Natural killer cell (primary cell): ENCODE results near the gene COLQ. TPM values are rescaled to one million over a fixed set of nuclear protein-coding genes. Genes with fewer than 3 reads are reported as not detected.

ENCODE experiments used
- ATAC-seq, 3 donors: fragments of 150-1000 bp in 2 of 3; fragments of 200-7000 bp in 1 of 3; cut with Tn5 transposase; 1 replicate in 1 of 3; 2 replicates in 2 of 3; pipeline ENCODE4 v1.10.0; 2021; ENCODE audit warnings: mild to moderate bottlenecking in 2 of 3, moderate library complexity in 2 of 3
- DNase-seq, 2 donors: peaks; one replicate each; pipeline versions ENCODE4 v3.0.0 to v3.0.0-alpha.2; 2013 to 2021; ENCODE audit warnings: mixed read lengths in 1 of 2
- H3K27ac ChIP-seq: one replicate; pipeline ENCODE4 v1.5.1; 2013; ENCODE audit warnings: mild to moderate bottlenecking, low read length
- H3K27me3 ChIP-seq: one replicate; pipeline ENCODE4 v1.6.1; 2013; ENCODE audit warnings: low read length; ENCODE audit not compliant: control insufficient read depth, insufficient read depth
- H3K36me3 ChIP-seq: one replicate; pipeline ENCODE4 v1.6.1; 2013; ENCODE audit warnings: low read length; ENCODE audit not compliant: control insufficient read depth, insufficient read depth
- H3K4me1 ChIP-seq: one replicate; pipeline ENCODE4 v1.6.1; 2013; ENCODE audit warnings: low read length; ENCODE audit not compliant: control insufficient read depth, insufficient read depth
- H3K4me3 ChIP-seq: one replicate; pipeline ENCODE4 v1.5.1; 2013; ENCODE audit warnings: low read length
- H3K9me3 ChIP-seq: one replicate; pipeline ENCODE4 v1.6.1; 2013; ENCODE audit warnings: low read length; ENCODE audit not compliant: control insufficient read depth, insufficient read depth
- H3K27ac Mint-ChIP-seq, 2 donors: one replicate each; pipeline ENCODE4 v1.8.0; 2022; ENCODE audit warnings: mild to moderate bottlenecking in 2 of 2, mixed read lengths in 2 of 2, moderate library complexity in 1 of 2
- H3K27me3 Mint-ChIP-seq, 2 donors: one replicate each; pipeline ENCODE4 v1.8.0; 2022; ENCODE audit warnings: low read depth in 2 of 2, mixed read lengths in 2 of 2
- H3K36me3 Mint-ChIP-seq: one replicate; pipeline ENCODE4 v1.8.0; 2022; ENCODE audit warnings: mixed read lengths
- H3K4me1 Mint-ChIP-seq, 2 donors: one replicate each; pipeline ENCODE4 v1.8.0; 2022; ENCODE audit warnings: mixed read lengths in 2 of 2
- H3K4me3 Mint-ChIP-seq: one replicate; pipeline ENCODE4 v1.8.0; 2022; ENCODE audit warnings: mild to moderate bottlenecking, moderate library complexity, mixed read lengths
- H3K9me3 Mint-ChIP-seq, 2 donors: one replicate each; pipeline ENCODE4 v1.8.0; 2022; ENCODE audit warnings: mixed read lengths in 2 of 2
- CTCF ChIP-seq: fragments of 200-600 bp; IDR thresholded peaks from one replicate; pipeline ENCODE4 v1.8.0; 2022; ENCODE audit warnings: antibody characterized with exemption
- WGBS: methylation state at CpG from one replicate; pipeline ENCODE4 v1.1.7; 2013; ENCODE audit warnings: missing lambda C conversion rate; ENCODE audit not compliant: insufficient coverage; 5-methylcytosine and 5-hydroxymethylcytosine counted together
- intact Hi-C: fragments of 100-400 bp; cut with micrococcal nuclease; formaldehyde crosslinking; loops from one replicate; pipeline ENCODE4 v1.14.2; 2022
- total RNA-seq, 4 donors: library from RNA; stranded (reverse); fragments of 120-200 nt in 1 of 4; gene quantifications; one replicate each; pipeline versions ENCODE4 v1.2.3 to v1.2.4, GENCODE V29; 2013 to 2022

Gene COLQ
- total RNA-seq, 3 donors from 2014 or later (not counting 1 experiment from before 2014, with no cell fraction given), result 37.7 to 60.7 (median 55.8) TPM

- ATAC-seq, result no peak
These were observed 15.9 kb downstream of the COLQ start for GRCh38 chr3:15505479-15506165.

GRCh38 chr3:15502616-15503015 is 18.9 kb downstream of the COLQ start:
- intact Hi-C loops, result loop anchor here (10.0 kb wide), 1 partner anchor 52 kb away; no protein-coding TSS in a partner anchor
- no peak for TF ChIP-seq CTCF

More at GRCh38 chr3:15505479-15506165, 15.9 kb downstream of the COLQ start:
- 96% methylated on average over 7 of the region's 7 CpGs for WGBS
- no peaks in the 10 kb centered on the region for H3K36me3 ChIP-seq
- Mint-ChIP-seq H3K4me1 (peaks cover 36 to 56% of the 10 kb centered on the region in 2 donors), H3K27me3 (no peaks in the 10 kb centered on the region), H3K27ac (peak overlapping the region in 1 of 2 donors; percentile 76), H3K9me3 (no peaks in the 10 kb centered on the region), H3K36me3 (no peaks in the 10 kb centered on the region), H3K4me3 (no peak overlapping the region)
- DNase-seq, result no peak
- intact Hi-C loops, result loop anchor here (10.0 kb wide), 1 partner anchor 49 kb away; no protein-coding TSS in a partner anchor
- no peaks in the 10 kb centered on the region for H3K9me3 ChIP-seq
- H3K27ac ChIP-seq, result no peak overlapping the region
- no peaks in the 10 kb centered on the region for H3K27me3 ChIP-seq
- no peak for TF ChIP-seq CTCF
- no peak overlapping the region for H3K4me3 ChIP-seq
- H3K4me1 ChIP-seq, result peaks cover 27% of the 10 kb centered on the region

GRCh38 chr3:15501126-15501525 is 20.4 kb downstream of the COLQ start:
- no peak for TF ChIP-seq CTCF
- ATAC-seq, result no peak
- peak overlapping the region; percentile 84 to 87 for H3K27ac Mint-ChIP-seq
- intact Hi-C loops, result loop anchor here (10.0 kb wide), 1 partner anchor 54 kb away; no protein-coding TSS in a partner anchor
- H3K27me3 ChIP-seq, result no peaks in the 10 kb centered on the region
- peaks cover 46% of the 10 kb centered on the region for H3K4me1 ChIP-seq
- no peaks in the 10 kb centered on the region for H3K36me3 Mint-ChIP-seq
- H3K9me3 Mint-ChIP-seq, result no peaks in the 10 kb centered on the region
- no peaks in the 10 kb centered on the region for H3K36me3 ChIP-seq
- over 99% methylated on average over 4 of the region's 4 CpGs for WGBS
- peak overlapping the region; percentile 75 for H3K4me3 Mint-ChIP-seq
- H3K27me3 Mint-ChIP-seq, result no peaks in the 10 kb centered on the region
- no peaks in the 10 kb centered on the region for H3K9me3 ChIP-seq
- no peak overlapping the region for H3K4me3 ChIP-seq
- no peak for DNase-seq
- peaks cover 58 to 76% of the 10 kb centered on the region in 2 donors for H3K4me1 Mint-ChIP-seq
- H3K27ac ChIP-seq, result peak overlapping the region; percentile 57

More at GRCh38 chr3:15502616-15503015, 18.9 kb downstream of the COLQ start:
- WGBS, result 97% methylated on average over 8 of the region's 8 CpGs
- H3K27ac ChIP-seq, result no peak overlapping the region
- Mint-ChIP-seq H3K36me3 (no peaks in the 10 kb centered on the region), H3K27me3 (no peaks in the 10 kb centered on the region), H3K9me3 (no peaks in the 10 kb centered on the region), H3K27ac (no peak overlapping the region), H3K4me3 (no peak overlapping the region), H3K4me1 (peaks cover 52 to 79% of the 10 kb centered on the region in 2 donors)
- no peaks in the 10 kb centered on the region for H3K9me3 ChIP-seq
- H3K4me1 ChIP-seq, result peaks cover 43% of the 10 kb centered on the region
- no peak overlapping the region for H3K4me3 ChIP-seq
- ATAC-seq, result no peak
- DNase-seq, result no peak
- H3K36me3 ChIP-seq, result no peaks in the 10 kb centered on the region
- no peaks in the 10 kb centered on the region for H3K27me3 ChIP-seq
